ENCODE measurements around the gene LAMA1. TPM values are rescaled to one million over a fixed set of nuclear protein-coding genes. Genes with fewer than 3 reads are reported as not detected.

Gene LAMA1
- total and polyA plus RNA-seq, 8 donors: 0.31 to 1.7 (median 1.2) TPM; not detected in 5

DNA sequence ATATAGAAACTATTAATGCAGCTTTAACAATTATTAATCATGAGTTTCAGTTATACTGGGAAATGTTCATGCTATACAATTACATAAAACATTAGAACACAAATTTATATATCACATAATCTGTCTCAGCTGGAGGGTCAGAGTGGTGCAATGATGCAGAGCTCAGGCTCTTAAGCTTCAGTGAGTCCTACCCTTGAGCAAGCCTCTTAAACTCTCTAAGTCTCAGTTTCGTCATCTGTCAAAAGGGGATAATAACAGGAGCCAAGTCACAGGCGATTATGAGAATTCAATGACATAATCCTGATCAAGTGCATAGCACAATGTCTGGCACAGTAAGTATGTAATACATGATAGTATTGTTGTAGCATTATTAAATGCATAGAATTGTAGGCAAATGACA, 46.0 kb downstream of the LAMA1 start:
- no peak for DNase-seq
- H3K4me3 ChIP-seq: no peak overlapping the region
- H3K27me3 ChIP-seq: peaks cover 0 to 17% (median 0%) of the 10 kb centered on the region in 3 donors
- WGBS, 5 donors: 80 to 88% (median 83%) methylated on average over 2 of the region's 2 CpGs
- intact Hi-C loops (cut with DNase I; ENCODE audit: low total_unique reads): no loop called here
- TF ChIP-seq EP300 (IDR thresholded peaks at IDR 0.05) (no peak), POLR2AphosphoS5 (IDR thresholded peaks at IDR 0.05) (no peak), POLR2A (IDR thresholded peaks at IDR 0.05) (no peak)
- TF ChIP-seq, protein P1, sequence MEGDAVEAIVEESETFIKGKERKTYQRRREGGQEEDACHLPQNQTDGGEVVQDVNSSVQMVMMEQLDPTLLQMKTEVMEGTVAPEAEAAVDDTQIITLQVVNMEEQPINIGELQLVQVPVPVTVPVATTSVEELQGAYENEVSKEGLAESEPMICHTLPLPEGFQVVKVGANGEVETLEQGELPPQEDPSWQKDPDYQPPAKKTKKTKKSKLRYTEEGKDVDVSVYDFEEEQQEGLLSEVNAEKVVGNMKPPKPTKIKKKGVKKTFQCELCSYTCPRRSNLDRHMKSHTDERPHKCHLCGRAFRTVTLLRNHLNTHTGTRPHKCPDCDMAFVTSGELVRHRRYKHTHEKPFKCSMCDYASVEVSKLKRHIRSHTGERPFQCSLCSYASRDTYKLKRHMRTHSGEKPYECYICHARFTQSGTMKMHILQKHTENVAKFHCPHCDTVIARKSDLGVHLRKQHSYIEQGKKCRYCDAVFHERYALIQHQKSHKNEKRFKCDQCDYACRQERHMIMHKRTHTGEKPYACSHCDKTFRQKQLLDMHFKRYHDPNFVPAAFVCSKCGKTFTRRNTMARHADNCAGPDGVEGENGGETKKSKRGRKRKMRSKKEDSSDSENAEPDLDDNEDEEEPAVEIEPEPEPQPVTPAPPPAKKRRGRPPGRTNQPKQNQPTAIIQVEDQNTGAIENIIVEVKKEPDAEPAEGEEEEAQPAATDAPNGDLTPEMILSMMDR (IDR thresholded peaks at IDR 0.05): no peak
- no peaks in the 10 kb centered on the region for H3K9me3 ChIP-seq
- H3K4me1 ChIP-seq: peaks cover 0 to 12% (median 2%) of the 10 kb centered on the region in 4 donors
- no peak overlapping the region for H3K27ac ChIP-seq
- no peaks in the 10 kb centered on the region for H3K36me3 ChIP-seq

DNA sequence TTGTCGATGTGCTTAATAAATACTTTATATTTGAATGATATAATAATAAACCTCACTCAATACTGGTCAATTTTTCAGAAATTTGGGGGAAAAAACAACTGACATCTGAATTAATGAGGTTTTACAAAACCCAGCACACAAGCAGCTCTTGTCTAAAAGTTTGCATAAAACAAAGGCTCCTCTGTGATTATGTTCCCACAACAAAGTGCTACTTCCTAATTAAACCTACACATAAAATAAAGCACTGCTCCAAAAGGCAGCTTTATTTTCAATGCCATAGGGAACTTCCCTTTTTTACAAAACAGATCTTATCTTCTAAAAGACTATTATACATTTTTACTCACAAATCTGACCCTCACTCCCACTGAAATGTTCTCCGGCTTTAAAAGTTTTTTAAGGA, 47.1 kb downstream of the LAMA1 start:
- intact Hi-C loops (cut with DNase I; ENCODE audit: low total_unique reads): no loop called here
- H3K36me3 ChIP-seq: no peaks in the 10 kb centered on the region
- TF ChIP-seq POLR2AphosphoS5 (IDR thresholded peaks at IDR 0.05): no peak
- TF ChIP-seq, protein P1 (IDR thresholded peaks at IDR 0.05): no peak
- TF ChIP-seq POLR2A (IDR thresholded peaks at IDR 0.05): no peak
- TF ChIP-seq EP300 (IDR thresholded peaks at IDR 0.05): no peak
- H3K4me1 ChIP-seq: peaks cover 0 to 12% (median 2%) of the 10 kb centered on the region in 4 donors
- H3K9me3 ChIP-seq: no peaks in the 10 kb centered on the region
- 76 to 90% (median 88%) methylated on average over 2 of the region's 2 CpGs for WGBS, 5 donors
- DNase-seq: no peak
- no peak overlapping the region for H3K4me3 ChIP-seq
- H3K27me3 ChIP-seq: peaks cover 0 to 17% (median 0%) of the 10 kb centered on the region in 3 donors
- no peak overlapping the region for H3K27ac ChIP-seq

GRCh38 chr18:7068871-7069590, 48.6 kb downstream of the LAMA1 start:
- H3K9me3 ChIP-seq: no peaks in the 10 kb centered on the region
- intact Hi-C loops (cut with DNase I; ENCODE audit: low total_unique reads): no loop called here
- no peaks in the 10 kb centered on the region for H3K36me3 ChIP-seq
- peaks cover 0 to 16% (median 0%) of the 10 kb centered on the region in 3 donors for H3K27me3 ChIP-seq
- H3K4me3 ChIP-seq: no peak overlapping the region
- 57 to 73% (median 65%) methylated on average over 9 of the region's 9 CpGs for WGBS, 5 donors
- no peak for DNase-seq
- no peak for TF ChIP-seq POLR2AphosphoS5 (IDR thresholded peaks at IDR 0.05)
- no peak for TF ChIP-seq POLR2A (IDR thresholded peaks at IDR 0.05)
- no peak for TF ChIP-seq EP300 (IDR thresholded peaks at IDR 0.05)
- TF ChIP-seq, protein P1 (IDR thresholded peaks at IDR 0.05): no peak
- peaks cover 0 to 12% (median 2%) of the 10 kb centered on the region in 4 donors for H3K4me1 ChIP-seq
- no peak overlapping the region for H3K27ac ChIP-seq

- no peaks in the 10 kb centered on the region for H3K9me3 ChIP-seq
Observed at GRCh38 chr18:7066965-7067555, 50.5 kb downstream of the LAMA1 start.

More at GRCh38 chr18:7066965-7067555, 50.5 kb downstream of the LAMA1 start:
- H3K27me3 ChIP-seq: peaks cover 0 to 1% (median 0%) of the 10 kb centered on the region in 3 donors
- DNase-seq: peak in 1 of 2 donors; percentile 33
- peaks cover 0 to 12% (median 2%) of the 10 kb centered on the region in 4 donors for H3K4me1 ChIP-seq
- H3K4me3 ChIP-seq: no peak overlapping the region
- WGBS, 5 donors: 35 to 69% (median 62%) methylated on average over 4 of the region's 4 CpGs
- TF ChIP-seq POLR2A (IDR thresholded peaks at IDR 0.05) (no peak), POLR2AphosphoS5 (IDR thresholded peaks at IDR 0.05) (no peak), EP300 (IDR thresholded peaks at IDR 0.05) (no peak)
- TF ChIP-seq, protein P1 (IDR thresholded peaks at IDR 0.05): no peak
- no peaks in the 10 kb centered on the region for H3K36me3 ChIP-seq
- intact Hi-C loops (cut with DNase I; ENCODE audit: low total_unique reads): no loop called here
- no peak overlapping the region for H3K27ac ChIP-seq
